NCI-H2081 treated with DMSO at 0.1 percent for 48 hours (cell line): ENCODE results near the gene DRC3.
"Not testable (repeated sequence)": the region's sequence is repeated elsewhere in the genome, so short reads cannot be mapped to it uniquely, and the experiment has no call there.

Experiments used
- DNase-seq: peaks from one replicate; lab custom pipeline; 2025; lab: John Stamatoyannopoulos, UW

The DRC3 gene

DNA sequence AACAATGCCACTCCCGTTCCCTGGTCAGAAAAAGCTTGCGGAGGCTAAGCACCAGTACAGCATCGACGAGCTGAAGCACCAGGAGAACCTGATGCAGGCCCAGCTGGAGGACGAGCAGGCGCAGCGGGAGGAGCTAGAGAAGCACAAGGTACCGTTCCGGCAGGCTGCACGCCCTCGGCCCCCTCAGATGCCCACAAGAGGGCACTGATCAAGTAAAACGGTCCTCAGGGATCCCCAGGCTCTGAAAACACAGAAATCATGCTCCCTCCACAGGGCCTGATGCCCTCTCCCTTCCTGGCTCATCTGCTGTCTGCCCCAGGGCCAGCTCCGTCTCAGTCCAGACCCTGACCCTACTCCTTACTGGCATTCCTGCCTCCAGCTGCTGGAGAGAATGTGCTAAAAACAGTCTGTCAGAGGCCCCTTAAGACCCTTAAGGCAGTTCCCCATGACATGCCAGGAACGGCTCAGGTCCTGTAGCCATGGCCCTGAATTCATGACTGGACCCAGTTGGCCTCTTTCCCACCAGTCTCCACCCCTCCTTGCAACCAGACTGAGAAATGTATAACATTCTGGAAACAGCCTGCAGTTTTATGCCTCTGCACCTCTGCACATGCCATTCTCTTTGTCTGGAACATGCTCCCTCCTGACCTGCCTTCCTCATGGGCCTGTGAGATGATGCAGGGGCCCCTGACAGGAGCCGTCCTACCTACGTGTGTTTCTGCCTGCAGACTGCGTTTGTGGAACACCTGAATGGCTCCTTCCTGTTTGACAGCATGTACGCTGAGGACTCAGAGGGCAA lies 21.8 kb downstream of the DRC3 start:
- no peak for DNase-seq

DNA sequence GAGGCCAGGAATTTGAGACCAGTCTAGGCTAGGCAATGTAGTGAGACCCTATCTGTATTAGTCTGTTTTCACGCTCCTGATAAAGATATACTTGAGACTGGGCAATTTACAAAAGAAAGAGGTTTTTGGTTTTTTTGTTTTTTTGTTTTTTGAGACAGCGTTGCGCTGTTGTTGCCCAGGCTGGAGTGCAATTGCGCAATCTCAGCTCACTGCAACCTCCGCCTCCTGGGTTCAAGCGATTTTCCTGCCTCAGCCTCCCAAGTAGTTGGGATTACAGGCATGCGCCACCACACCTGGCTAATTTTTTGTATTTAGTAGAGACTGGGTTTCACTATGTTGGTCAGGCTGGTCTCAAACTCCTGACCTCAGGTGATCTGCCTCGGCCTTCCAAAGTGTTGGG lies 23.2 kb downstream of the DRC3 start:
- DNase-seq = not testable (repeated sequence)

DNA sequence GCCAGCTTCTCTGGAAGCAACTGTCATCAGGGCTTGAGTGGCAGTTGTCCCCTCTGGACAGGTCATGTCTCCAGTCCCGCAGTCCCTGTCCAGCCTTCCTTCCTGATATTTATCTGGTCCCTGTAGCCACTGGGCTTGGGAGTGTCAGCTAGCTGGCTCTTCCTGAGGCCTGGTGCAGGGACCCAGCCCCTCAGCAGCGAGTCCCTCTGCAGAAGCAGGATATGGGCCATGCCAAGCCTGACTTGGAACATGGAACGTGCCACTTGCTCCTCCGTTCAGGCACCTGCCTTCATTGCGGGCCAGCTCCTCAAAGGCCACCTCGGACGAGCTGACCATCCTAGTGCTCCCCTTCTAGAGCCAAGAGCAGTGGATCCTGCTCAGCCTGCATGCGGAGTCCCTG lies 26.3 kb downstream of the DRC3 start:
- DNase-seq = no peak

GRCh38 chr17:17999364-18000029 lies 26.8 kb downstream of the DRC3 start:
- DNase-seq = no peak

GRCh38 chr17:18000030-18000408 lies 27.4 kb downstream of the DRC3 start:
- DNase-seq = no peak

DNA sequence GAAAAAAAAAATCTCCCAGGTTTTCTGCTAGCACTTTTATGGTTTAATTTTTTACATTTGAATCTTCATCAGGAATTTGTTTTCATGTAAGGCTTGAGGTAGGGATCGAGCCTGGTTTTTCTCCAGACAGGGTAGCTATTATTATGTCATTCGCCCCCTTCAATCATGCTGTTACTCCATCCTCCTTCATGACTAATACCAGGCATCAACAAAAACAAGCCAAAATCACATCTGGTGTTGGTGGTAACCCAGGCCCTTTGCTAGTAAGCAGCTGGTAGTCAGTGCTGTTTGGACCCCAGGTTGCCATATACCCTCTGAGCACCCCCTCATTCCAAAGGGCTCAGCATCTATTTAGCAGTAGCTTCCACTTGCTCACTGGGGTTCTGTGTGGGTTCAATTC lies 29.5 kb downstream of the DRC3 start:
- DNase-seq = no peak

DNA sequence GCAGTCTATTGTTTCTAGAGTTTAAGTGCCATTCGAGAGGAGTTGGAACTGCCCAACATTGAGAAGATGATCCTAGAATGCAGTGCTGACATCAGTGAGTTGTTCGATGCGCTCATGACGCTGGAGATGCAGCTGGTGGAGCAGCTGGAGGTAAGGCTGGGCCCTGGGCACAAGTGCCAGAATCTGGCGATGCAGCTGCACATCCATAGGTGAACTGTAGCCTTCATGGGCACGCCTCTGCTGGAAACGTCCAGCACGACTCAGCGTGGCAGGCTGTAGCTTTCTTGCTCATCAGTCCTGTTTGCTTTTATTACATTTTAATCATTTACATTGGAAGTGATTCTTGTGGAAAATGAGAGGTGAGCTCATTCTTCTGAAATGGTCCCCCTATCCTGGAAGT lies 31.7 kb downstream of the DRC3 start:
- DNase-seq = no peak

- DNase-seq = no peak
These were observed 32.2 kb downstream of the DRC3 start for GRCh38 chr17:18004884-18005305.

GRCh38 chr17:18005496-18005895 lies 32.8 kb downstream of the DRC3 start:
- DNase-seq = no peak

DNA sequence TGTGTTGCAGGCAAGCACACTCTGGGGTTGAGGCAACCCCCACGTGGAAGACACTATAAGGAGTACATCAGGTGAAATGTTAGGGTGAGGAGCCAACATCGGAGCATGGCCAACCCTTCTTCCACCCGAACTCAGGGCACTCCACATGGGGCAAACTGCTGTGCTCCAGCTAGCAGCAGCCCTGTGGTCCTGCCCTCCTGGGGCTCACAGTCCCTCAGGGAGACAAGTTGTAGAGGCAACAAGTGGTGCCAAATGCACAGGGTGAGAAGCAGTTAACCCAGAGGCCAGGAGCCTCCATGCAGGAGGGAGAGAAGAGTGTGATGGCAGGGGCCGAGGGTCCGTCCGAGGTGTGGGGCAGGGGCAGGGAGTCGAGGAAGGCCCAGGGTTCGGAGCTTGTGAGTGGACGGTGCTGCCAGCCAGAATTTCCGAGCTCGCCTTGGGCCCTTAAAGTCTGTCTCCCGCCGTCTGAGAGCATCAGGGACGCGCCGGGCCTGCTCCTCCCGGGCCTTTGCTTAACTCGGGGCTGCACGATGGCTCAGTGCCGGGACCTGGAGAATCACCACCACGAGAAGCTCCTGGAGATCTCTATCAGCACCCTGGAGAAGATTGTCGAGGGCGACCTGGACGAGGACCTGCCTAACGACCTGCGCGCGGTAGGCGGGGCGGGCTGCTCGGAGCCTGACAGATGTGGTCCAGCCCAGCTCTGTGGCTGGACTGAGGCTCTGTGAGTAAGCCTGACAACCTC lies 34.0 kb downstream of the DRC3 start:
- DNase-seq = no peak

DNA sequence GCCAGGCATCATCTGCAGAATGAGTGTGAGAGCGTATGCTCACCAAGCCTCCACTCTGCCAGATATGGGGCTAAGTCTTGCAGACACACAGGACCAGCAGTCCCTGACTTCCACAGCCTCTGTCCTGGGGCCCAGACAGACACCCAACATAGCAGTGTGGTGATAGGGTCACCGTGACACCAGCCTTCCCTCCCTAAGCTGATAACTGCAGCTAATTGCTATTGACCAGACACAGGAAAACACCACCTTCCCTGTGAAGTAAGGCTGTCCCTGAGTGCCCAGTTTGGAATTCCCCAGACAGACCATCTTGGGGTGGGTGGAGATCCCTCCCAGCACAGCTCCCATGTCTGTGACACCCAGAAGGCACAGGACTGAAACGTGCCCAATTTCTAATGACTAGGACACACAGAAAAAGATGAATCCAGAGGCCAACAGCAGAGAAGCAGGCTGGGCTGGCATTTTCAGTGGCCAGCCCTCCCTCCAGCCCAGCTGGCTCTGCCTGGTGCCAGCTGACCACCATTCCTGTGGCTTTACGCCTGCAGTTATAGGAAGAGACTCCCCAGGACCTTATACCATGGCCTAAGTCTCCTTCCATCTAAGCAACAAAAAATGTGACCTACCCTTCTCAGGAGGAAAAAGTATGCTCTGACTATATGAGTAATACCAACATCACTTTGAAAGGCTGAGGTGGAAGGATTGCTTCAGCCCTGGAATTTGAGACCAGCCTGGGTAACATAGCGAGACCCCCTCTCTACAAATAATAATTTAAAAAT lies 36.0 kb downstream of the DRC3 start:
- no peak for DNase-seq

DNA sequence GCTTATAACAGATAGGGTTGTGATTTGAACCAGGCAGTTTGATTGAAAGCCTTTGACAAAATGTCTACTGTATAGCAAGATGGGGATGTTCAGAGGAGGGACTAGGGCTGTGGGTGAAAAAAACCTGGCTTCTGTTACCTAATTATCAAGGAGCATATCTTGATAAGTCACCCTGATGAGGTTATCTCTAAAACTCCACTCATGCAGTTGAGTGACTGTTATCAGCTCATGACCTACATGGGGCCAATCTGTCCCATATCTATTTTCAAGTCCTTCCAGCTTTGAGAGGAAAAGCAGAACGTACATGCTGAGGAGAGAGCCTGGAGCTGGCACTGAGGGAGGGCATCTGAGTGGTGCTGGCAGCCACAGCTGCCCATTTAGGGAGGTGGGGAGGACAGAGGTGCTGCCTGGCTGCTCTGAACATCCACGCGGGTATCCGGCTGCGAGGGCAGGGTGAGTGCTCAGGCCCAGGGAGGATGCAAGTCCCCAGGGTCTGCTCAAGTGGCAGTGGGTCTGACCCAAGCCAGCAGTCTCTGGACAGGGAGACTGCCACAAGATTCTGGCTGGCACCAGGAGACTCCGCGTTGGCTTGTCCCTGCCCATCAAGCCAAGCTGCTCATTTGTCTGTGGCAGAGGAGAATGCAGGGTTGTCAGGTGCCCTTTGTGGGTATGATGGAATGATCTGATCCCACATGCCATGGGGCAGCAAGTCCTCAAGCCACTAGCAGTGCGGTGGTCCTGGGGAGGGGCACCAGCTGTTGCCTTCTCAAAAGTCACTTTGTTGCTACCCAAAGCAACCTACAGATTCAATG lies 37.2 kb downstream of the DRC3 start:
- DNase-seq = no peak

GRCh38 chr17:18011286-18011685 lies 38.6 kb downstream of the DRC3 start:
- DNase-seq = no peak

GRCh38 chr17:18014006-18014405 lies 41.3 kb downstream of the DRC3 start:
- DNase-seq = no peak

DNA sequence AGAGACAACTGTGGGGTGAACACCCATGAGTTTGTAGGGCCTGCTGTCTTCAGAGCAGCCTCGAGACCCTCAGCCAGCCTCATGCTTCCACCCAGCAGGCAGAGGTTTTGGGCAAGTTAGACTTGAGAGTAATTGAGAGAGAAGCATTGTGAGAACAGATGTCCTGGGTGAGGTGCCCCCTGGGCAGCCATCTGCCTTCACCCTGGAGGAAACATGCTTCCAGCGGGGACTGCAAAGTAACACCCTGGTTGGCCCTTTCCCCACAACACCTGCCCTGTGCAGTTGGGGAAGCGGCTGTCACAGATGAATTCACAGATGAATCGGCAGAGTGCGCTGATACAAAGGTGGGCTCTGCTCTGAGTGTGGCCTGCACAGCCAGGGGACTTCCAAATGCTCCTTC lies 42.9 kb downstream of the DRC3 start:
- no peak for DNase-seq

DNA sequence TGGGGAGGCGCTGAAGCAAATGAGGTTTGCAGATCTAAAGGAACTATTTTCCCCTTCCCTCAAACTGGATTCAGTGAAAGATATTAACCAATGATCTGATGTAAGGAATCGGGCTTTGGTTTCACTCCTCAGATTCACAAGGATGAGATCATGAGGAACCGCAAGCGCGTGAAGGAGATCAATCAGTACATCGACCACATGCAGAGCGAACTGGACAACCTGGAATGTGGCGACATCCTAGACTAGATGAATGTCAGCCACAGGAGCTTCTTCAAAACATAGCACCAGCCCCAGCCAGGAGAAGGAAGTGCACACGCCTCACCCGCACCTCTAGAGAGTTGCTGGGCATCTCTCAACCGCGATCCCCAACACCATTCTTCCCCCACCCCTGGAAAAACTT lies 43.8 kb downstream of the DRC3 start:
- DNase-seq = no peak

DNA sequence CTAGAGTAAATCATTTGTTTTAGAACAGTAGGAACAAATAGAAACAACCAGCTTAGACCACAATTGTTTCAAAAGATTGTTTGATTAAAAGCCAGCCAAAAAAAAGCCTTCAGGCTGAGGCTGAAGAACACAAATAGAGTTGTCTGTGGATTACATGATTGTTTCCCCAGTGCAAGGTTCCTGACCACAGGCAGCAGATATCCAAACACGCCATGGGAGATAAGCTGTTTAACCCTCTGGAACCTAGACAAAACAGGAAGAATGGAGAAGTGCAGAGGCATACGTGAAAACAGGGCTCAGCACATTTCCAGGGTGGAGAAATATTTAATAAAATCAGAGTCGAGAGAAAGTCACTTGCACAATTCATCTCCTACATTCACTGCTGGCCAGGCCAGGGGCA lies 45.3 kb downstream of the DRC3 start:
- DNase-seq = no peak

DNA sequence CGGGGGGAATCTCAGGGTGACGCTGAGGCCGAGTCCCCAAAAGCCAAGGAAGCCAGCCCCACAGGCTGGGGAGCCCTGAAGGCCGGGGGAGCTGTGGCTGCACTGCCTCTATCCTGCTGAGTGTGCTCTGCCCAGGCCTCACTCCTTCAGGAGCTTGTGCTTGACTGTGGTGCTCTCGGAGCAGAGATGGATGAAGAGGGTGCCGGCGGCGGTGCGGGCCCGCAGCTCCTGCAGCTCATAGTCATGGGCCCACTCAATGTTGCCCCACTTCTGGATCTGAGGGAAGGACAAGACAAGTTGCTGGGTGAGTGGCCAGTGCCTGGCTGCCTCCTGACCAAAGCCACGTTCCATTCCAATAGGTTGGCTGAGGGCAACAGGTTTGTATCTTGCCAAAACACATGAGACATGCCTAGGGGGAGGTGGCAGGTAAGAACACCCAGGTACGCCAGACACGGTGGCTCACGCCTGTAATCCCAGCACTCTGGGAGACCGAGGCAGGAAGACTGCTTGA lies 45.8 kb downstream of the DRC3 start:
- no peak for DNase-seq

- DNase-seq = no peak
These were observed 47.1 kb downstream of the DRC3 start for GRCh38 chr17:18019838-18020154.

DNA sequence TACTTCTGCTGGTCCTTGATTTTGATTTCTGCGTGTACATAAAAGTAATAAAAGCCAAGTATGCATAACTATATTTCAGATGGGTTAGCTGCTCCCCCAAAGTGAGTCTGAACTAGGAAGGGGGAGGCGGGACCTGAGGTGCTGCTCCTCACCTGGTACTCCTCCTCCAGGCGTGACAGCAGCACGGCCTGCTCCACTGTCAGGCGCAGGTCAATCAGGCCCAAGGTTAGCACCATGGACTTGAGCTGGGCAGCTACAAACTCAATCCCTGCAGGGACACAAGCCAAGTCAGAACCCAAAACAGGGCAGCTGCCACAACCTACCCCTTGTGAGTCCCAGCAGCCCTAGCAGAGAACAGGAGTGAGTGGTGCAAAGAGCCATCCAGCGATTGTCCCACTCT lies 48.3 kb downstream of the DRC3 start:
- no peak for DNase-seq

DNA sequence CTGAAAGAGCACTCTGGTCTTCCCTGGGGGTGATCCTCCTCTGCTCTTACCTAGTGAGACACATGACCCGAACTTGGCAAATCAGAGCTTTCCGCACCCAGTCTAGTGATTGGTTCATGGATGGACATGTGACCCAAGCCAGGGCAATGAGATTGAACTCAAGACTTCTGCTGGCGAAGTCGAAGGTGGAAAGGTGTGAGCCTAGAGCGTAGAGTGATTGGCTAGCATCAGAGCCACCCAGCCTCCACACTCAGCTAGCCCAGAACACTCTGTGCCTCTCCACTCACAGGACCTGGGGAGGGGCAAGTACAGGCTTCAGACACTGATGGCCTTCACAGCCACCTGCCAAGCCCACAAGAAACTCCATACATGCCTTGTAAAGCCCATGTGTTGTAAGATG lies 48.7 kb downstream of the DRC3 start:
- DNase-seq = no peak
